Measurements from ENCODE around the gene GPR35. TPM values are rescaled to one million over a fixed set of nuclear protein-coding genes. Genes with fewer than 3 reads are reported as not detected.

GPR35 gene
- total RNA-seq, 1 experiment from 2014 or later = 0.22 TPM

- TF ChIP-seq FOXJ3 (CRISPR knock-in tag; IDR thresholded peaks at IDR 0.05; ENCODE audit: borderline replicate concordance) = no peak
- TF ChIP-seq FOXK1 (CRISPR knock-in tag; IDR thresholded peaks at IDR 0.05) = no peak
- TF ChIP-seq TEAD4 (CRISPR knock-in tag; IDR thresholded peaks at IDR 0.05) = no peak
- no peak for TF ChIP-seq MAX (CRISPR knock-in tag; IDR thresholded peaks at IDR 0.05)
- no peak for TF ChIP-seq ERG (CRISPR knock-in tag; IDR thresholded peaks at IDR 0.05)
- TF ChIP-seq PRDM15 (CRISPR knock-in tag; IDR thresholded peaks at IDR 0.05) = no peak
Observed at GRCh38 chr2:240577281-240578109, 47.8 kb upstream of the GPR35 start (continued).

GRCh38 chr2:240578110-240578450 lies 47.2 kb upstream of the GPR35 start:
- POLR2A ChIA-PET = no interaction called here
- H3K27me3 Mint-ChIP-seq (ENCODE audit: low read depth) = no peaks in the 10 kb centered on the region
- TF ChIP-seq ZNF317 (CRISPR knock-in tag; IDR thresholded peaks at IDR 0.05; ENCODE audit: borderline replicate concordance, low read depth) = no peak
- TF ChIP-seq RORB (CRISPR knock-in tag; IDR thresholded peaks at IDR 0.05) = no peak
- no peak for TF ChIP-seq GRHL2 (CRISPR knock-in tag; IDR thresholded peaks at IDR 0.05; ENCODE audit: insufficient replicate concordance, severe bottlenecking)
- TF ChIP-seq IRF1 (CRISPR knock-in tag; IDR thresholded peaks at IDR 0.05) = no peak
- TF ChIP-seq STAT6 (CRISPR knock-in tag; conservative IDR thresholded peaks at IDR 0.05; ENCODE audit: low read depth) = no peak
- no peak for TF ChIP-seq PRRX2 (CRISPR knock-in tag; IDR thresholded peaks at IDR 0.05)
- no peak for TF ChIP-seq ESRRA (CRISPR knock-in tag; IDR thresholded peaks at IDR 0.05; ENCODE audit: borderline replicate concordance)
- no peak for TF ChIP-seq ATF6 (CRISPR knock-in tag; IDR thresholded peaks at IDR 0.05)
- no peak for TF ChIP-seq OVOL2 (CRISPR knock-in tag; IDR thresholded peaks at IDR 0.05; ENCODE audit: borderline replicate concordance)
- TF ChIP-seq ZNF512 (CRISPR knock-in tag; IDR thresholded peaks at IDR 0.05; ENCODE audit: borderline replicate concordance) = no peak
- no peak for TF ChIP-seq NR2C2 (CRISPR knock-in tag; IDR thresholded peaks at IDR 0.05)
- no peak for TF ChIP-seq RELA (CRISPR knock-in tag; IDR thresholded peaks at IDR 0.05; ENCODE audit: borderline replicate concordance)
- no peak for TF ChIP-seq ATF1 (CRISPR knock-in tag; IDR thresholded peaks at IDR 0.05)
- TF ChIP-seq E2F5 (CRISPR knock-in tag; IDR thresholded peaks at IDR 0.05) = no peak
- TF ChIP-seq ZNF263 (CRISPR knock-in tag; IDR thresholded peaks at IDR 0.05; ENCODE audit: low read depth) = no peak

More at GRCh38 chr2:240578110-240578450, 47.2 kb upstream of the GPR35 start:
- no peak overlapping the region for H3K27ac Mint-ChIP-seq
- CTCF ChIA-PET = interaction anchor here (1.0 kb wide), 1 partner anchor 12 kb away, joined by 4 read pairs; no protein-coding TSS in a partner anchor
- H3K9me3 Mint-ChIP-seq = no peaks in the 10 kb centered on the region
- H3K36me3 Mint-ChIP-seq = no peaks in the 10 kb centered on the region; the same call in 1 of the 2 replicates
- H3K4me3 Mint-ChIP-seq = no peak overlapping the region
- ATAC-seq (no peak), DNase-seq (ENCODE audit: low spot score) (no peak)
- H3K4me1 Mint-ChIP-seq = peaks cover 13% of the 10 kb centered on the region
